SK-N-SH (cell line): ENCODE data around the gene ARHGEF17.

Experiments used
- EP300 ChIP-seq, 2 experiments: IDR thresholded peaks; 2 replicates each; pipeline versions ENCODE4 v1.4.0 to v1.6.1; 2012; ENCODE audit warnings: borderline replicate concordance in 1 of 2, low read depth in 1 of 2, low read length in 1 of 2
- NFIC ChIP-seq: IDR thresholded peaks from 2 replicates; pipeline ENCODE4 v1.4.0; 2012; ENCODE audit warnings: borderline replicate concordance
- POLR2AphosphoS5 ChIP-seq: IDR thresholded peaks from 2 replicates; pipeline ENCODE4 v1.6.1; 2012; ENCODE audit warnings: low read depth, low read length
- RCOR1 ChIP-seq: fragments of 150-350 bp; IDR thresholded peaks from 2 replicates; pipeline ENCODE4 v1.6.1; 2017; ENCODE audit warnings: antibody characterized with exemption, low read length
- SIN3A ChIP-seq: IDR thresholded peaks from 2 replicates; pipeline ENCODE4 v1.6.1; 2012; ENCODE audit warnings: low read depth, mild to moderate bottlenecking, low read length, moderate library complexity, borderline replicate concordance
- SMC3 ChIP-seq: IDR thresholded peaks from 2 replicates; pipeline ENCODE4 v1.6.1; 2012; ENCODE audit warnings: low read depth, low read length, improper control_type of control experiment
- TCF12 ChIP-seq: IDR thresholded peaks from 2 replicates; pipeline ENCODE4 v1.4.0; 2012
- YY1 ChIP-seq: IDR thresholded peaks from 2 replicates; pipeline ENCODE4 v1.4.0; 2012; ENCODE audit warnings: low read depth, mild to moderate bottlenecking
- TF ChIP-seq, protein P1 (sequence below): IDR thresholded peaks from 2 replicates; pipeline ENCODE4 v1.4.0; 2012; ENCODE audit warnings: low read depth
- TF ChIP-seq, protein P2 (sequence below): fragments of 200-600 bp; sonication (generic); IDR thresholded peaks from 2 replicates; pipeline ENCODE4 v1.6.1; 2017; ENCODE audit warnings: antibody characterized with exemption, mild to moderate bottlenecking, moderate library complexity

DNA sequence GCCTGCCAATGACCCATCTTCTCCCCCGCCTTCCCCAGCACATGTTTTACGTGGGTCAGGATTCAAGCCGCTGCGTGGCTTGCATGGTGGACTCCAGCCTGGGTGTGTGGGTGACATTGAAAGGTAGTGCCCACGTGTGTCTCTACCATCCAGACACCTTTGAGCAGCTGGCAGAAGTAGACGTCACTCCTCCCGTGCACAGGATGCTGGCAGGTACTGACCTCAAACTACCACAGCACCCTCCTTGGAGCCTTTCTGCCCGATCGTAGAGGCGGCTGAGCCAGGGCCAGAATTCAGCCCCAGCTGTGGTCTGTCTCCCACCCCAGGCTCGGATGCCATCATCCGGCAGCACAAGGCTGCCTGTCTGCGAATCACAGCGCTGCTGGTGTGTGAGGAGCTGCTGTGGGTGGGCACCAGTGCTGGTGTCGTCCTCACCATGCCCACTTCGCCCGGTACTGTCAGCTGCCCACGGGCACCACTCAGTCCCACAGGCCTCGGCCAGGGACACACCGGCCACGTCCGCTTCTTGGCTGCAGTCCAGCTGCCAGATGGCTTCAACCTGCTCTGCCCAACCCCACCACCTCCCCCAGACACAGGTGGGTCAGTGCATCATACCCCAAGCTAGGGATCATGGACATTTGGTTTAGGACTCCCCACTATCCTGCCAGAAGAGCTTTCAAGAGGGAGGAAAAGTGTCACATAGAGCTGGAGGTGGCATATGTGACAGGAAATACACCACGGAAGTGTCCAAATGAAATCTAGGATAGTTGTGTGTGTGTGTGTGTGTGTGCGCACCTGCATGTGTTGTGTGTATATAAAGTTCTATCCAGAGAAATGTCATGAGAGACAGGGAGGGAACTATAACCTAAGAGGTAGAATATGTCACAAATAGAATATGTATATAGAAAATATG, 57.5 kb downstream of the ARHGEF17 start:
- TF ChIP-seq, protein P1, sequence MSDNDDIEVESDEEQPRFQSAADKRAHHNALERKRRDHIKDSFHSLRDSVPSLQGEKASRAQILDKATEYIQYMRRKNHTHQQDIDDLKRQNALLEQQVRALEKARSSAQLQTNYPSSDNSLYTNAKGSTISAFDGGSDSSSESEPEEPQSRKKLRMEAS = no peak
- TF ChIP-seq, protein P2, sequence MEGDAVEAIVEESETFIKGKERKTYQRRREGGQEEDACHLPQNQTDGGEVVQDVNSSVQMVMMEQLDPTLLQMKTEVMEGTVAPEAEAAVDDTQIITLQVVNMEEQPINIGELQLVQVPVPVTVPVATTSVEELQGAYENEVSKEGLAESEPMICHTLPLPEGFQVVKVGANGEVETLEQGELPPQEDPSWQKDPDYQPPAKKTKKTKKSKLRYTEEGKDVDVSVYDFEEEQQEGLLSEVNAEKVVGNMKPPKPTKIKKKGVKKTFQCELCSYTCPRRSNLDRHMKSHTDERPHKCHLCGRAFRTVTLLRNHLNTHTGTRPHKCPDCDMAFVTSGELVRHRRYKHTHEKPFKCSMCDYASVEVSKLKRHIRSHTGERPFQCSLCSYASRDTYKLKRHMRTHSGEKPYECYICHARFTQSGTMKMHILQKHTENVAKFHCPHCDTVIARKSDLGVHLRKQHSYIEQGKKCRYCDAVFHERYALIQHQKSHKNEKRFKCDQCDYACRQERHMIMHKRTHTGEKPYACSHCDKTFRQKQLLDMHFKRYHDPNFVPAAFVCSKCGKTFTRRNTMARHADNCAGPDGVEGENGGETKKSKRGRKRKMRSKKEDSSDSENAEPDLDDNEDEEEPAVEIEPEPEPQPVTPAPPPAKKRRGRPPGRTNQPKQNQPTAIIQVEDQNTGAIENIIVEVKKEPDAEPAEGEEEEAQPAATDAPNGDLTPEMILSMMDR = no peak
- TF ChIP-seq RCOR1 = no peak
- TF ChIP-seq YY1 = no peak
- no peak for TF ChIP-seq NFIC
- TF ChIP-seq POLR2AphosphoS5 = no peak
- no peak for TF ChIP-seq SIN3A
- no peak for TF ChIP-seq TCF12
- no peak for TF ChIP-seq SMC3
- TF ChIP-seq EP300 (IDR thresholded peaks at IDR 0.05; ENCODE audit: borderline replicate concordance in 1 of 2, low read depth in 1 of 2, low read length in 1 of 2) = no peak
